NT2/D1 (cell line): ENCODE measurements around the gene TMEM26.

Experiments
- SUZ12 ChIP-seq: IDR thresholded peaks from 2 replicates; pipeline ENCODE4 v1.6.1; 2011; ENCODE audit not compliant: insufficient read length, insufficient read depth; ENCODE audit errors: extremely low read depth
- YY1 ChIP-seq: IDR thresholded peaks from 2 replicates; pipeline ENCODE4 v1.6.1; 2011; ENCODE audit not compliant: insufficient read length, insufficient read depth
- ZNF274 ChIP-seq: IDR thresholded peaks from 2 replicates; pipeline ENCODE4 v1.6.1; 2011; ENCODE audit warnings: mild to moderate bottlenecking, low read depth, low read length

GRCh38 chr10:61486738-61487396 lies 33.7 kb upstream of the TMEM26 start:
- TF ChIP-seq SUZ12 (no peak), YY1 (no peak), ZNF274 (no peak)
